Thoracic aorta (tissue), 2 donors: ENCODE results near the gene STARD3NL. TPM values are rescaled to one million over a fixed set of nuclear protein-coding genes. Genes with fewer than 3 reads are reported as not detected.

Experiments used
- ATAC-seq: fragments of 150-250 bp; one replicate; pipeline ENCODE4 v1.8.0; 2017; ENCODE audit warnings: low read depth; ENCODE audit not compliant: insufficient number of reproducible peaks, low FRiP score
- DNase-seq: peaks from one replicate; pipeline ENCODE4 v3.0.0-alpha.2; 2020; ENCODE audit warnings: low spot score
- H3K27ac ChIP-seq, 2 donors: fragments of 200-600 bp; sonication (generic); 1 replicate in 1 of 2; 2 replicates in 1 of 2; pipeline ENCODE4 v1.5.1; 2016; ENCODE audit warnings: mild to moderate bottlenecking in 2 of 2, moderate library complexity in 2 of 2
- H3K27me3 ChIP-seq: fragments of 200-600 bp; sonication (generic); replicated peaks from 2 replicates; pipeline ENCODE4 v1.6.0; 2016; ENCODE audit warnings: mild to moderate bottlenecking; ENCODE audit not compliant: insufficient read depth
- H3K36me3 ChIP-seq: fragments of 200-600 bp; sonication (generic); one replicate; pipeline ENCODE4 v1.5.1; 2016
- H3K4me1 ChIP-seq, 2 donors: fragments of 200-600 bp; sonication (generic); 1 replicate in 1 of 2; 2 replicates in 1 of 2; pipeline versions ENCODE4 v1.5.1 to v1.6.0; 2016; ENCODE audit warnings: low read depth in 2 of 2, mild to moderate bottlenecking in 1 of 2; ENCODE audit not compliant: control insufficient read depth in 1 of 2
- H3K4me3 ChIP-seq: fragments of 200-600 bp; sonication (generic); 2 replicates; pipeline ENCODE4 v1.5.1; 2016; ENCODE audit warnings: mild to moderate bottlenecking
- H3K9me3 ChIP-seq: fragments of 200-600 bp; sonication (generic); 2 replicates; pipeline ENCODE4 v1.5.1; 2016
- total RNA-seq, 2 donors: library from RNA; depleted of rRNA; stranded (reverse); fragments of >200 nt; gene quantifications; one replicate each; pipeline versions ENCODE4 v1.1.0 to v1.2.3, GENCODE V29; 2016
- TF ChIP-seq, protein P1 (sequence below): fragments of 200-600 bp; sonication (generic); IDR thresholded peaks from one replicate; pipeline ENCODE4 v1.5.1; 2019; ENCODE audit warnings: antibody characterized with exemption

STARD3NL gene
- total RNA-seq, 2 donors from 2014 or later, result 24.8 to 27.6 TPM

DNA sequence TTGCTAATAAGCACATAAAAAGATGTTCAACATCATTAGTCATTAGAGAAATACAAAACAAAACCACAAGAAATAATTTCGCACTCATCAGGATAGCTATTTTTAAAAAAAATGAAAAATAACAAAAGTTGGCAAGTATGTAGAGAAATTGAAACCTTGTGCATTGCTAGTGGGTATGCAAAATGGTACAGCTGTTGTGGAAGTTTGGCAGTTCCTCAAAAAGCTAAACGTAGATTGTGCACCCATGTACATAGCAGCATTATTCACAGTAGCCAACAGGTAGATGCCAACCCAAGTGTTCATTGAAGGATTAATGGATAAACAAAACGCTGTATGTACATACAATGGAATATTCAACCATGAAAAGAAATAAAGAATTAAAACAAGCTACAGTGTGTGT lies 35.3 kb upstream of the STARD3NL start:
- DNase-seq, result no peak
- no peaks in the 10 kb centered on the region for H3K9me3 ChIP-seq
- H3K27ac ChIP-seq, result no peak overlapping the region
- H3K36me3 ChIP-seq, result no peaks in the 10 kb centered on the region
- no peaks in the 10 kb centered on the region for H3K4me1 ChIP-seq
- H3K4me3 ChIP-seq, result no peak overlapping the region
- no peaks in the 10 kb centered on the region for H3K27me3 ChIP-seq
- ATAC-seq, result no peak
- TF ChIP-seq, protein P1, sequence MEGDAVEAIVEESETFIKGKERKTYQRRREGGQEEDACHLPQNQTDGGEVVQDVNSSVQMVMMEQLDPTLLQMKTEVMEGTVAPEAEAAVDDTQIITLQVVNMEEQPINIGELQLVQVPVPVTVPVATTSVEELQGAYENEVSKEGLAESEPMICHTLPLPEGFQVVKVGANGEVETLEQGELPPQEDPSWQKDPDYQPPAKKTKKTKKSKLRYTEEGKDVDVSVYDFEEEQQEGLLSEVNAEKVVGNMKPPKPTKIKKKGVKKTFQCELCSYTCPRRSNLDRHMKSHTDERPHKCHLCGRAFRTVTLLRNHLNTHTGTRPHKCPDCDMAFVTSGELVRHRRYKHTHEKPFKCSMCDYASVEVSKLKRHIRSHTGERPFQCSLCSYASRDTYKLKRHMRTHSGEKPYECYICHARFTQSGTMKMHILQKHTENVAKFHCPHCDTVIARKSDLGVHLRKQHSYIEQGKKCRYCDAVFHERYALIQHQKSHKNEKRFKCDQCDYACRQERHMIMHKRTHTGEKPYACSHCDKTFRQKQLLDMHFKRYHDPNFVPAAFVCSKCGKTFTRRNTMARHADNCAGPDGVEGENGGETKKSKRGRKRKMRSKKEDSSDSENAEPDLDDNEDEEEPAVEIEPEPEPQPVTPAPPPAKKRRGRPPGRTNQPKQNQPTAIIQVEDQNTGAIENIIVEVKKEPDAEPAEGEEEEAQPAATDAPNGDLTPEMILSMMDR, result no peak

DNA sequence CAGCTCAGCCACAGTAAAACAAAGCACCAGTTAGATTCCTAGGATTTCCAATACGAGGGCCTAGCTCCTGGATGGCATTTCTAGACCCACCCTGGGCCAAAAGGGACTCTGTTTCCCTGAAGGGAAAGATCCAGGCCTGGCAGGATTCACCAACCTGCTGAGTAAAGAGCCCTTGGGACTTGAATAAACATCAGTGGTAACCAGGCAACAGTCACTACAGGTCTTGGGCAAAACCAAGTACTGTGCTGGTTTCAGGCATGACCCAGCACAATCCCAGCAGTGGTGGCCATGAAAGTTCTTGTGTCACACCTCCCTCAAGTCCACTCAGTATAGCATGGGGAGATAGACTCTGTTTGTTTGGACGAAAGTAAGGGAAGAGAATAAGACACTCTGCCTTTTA lies 31.0 kb upstream of the STARD3NL start:
- H3K27ac ChIP-seq, result no peak overlapping the region
- H3K36me3 ChIP-seq, result no peaks in the 10 kb centered on the region
- no peak for DNase-seq
- TF ChIP-seq, protein P1, result no peak
- H3K4me3 ChIP-seq, result no peak overlapping the region
- H3K27me3 ChIP-seq, result no peaks in the 10 kb centered on the region
- no peak for ATAC-seq
- H3K4me1 ChIP-seq, result no peaks in the 10 kb centered on the region
- H3K9me3 ChIP-seq, result no peaks in the 10 kb centered on the region

DNA sequence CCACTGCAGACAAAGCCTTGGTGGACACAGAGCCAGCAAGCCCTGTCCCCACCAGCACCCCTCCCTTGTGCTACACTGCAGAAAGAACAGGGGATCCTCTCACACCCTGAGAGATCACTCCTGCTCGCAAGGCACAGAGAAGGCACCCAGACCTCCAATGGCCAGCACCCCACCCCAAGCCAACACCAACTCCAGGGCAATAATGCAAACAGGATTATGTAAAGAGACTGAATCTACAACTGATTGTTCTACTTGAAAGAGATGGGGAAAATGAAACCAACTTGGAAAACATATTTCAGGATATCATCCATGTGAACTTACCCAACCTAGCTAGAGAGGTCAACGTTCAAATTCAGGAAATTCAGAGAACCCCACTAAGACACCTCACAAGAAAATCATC lies 26.5 kb upstream of the STARD3NL start:
- no peaks in the 10 kb centered on the region for H3K9me3 ChIP-seq
- H3K27ac ChIP-seq, result no peak overlapping the region
- H3K36me3 ChIP-seq, result no peaks in the 10 kb centered on the region
- TF ChIP-seq, protein P1, result no peak
- H3K4me1 ChIP-seq, result no peaks in the 10 kb centered on the region
- DNase-seq, result no peak
- no peaks in the 10 kb centered on the region for H3K27me3 ChIP-seq
- no peak overlapping the region for H3K4me3 ChIP-seq
- ATAC-seq, result no peak

DNA sequence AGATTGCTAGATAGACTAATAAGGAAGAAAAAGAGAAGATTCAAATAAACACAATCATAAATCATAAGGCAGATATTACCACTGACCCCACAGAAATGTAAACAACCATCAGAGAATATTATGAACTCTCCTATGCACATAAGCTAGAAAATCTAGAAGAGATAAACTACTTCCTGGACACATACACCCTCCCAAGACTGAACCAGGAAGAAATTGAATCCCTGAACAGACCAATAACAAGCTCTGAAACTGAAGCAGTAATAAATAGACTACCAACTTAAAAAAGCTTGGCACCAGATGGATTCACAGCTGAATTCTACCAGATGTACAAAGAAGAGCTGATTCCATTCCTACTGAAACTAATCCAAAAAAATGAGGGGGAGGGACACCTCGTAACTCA lies 24.5 kb upstream of the STARD3NL start:
- no peak for ATAC-seq
- DNase-seq, result no peak
- no peaks in the 10 kb centered on the region for H3K36me3 ChIP-seq
- H3K9me3 ChIP-seq, result no peaks in the 10 kb centered on the region
- no peak overlapping the region for H3K4me3 ChIP-seq
- H3K4me1 ChIP-seq, result no peaks in the 10 kb centered on the region
- H3K27me3 ChIP-seq, result no peaks in the 10 kb centered on the region
- TF ChIP-seq, protein P1, result no peak
- H3K27ac ChIP-seq, result no peak overlapping the region

DNA sequence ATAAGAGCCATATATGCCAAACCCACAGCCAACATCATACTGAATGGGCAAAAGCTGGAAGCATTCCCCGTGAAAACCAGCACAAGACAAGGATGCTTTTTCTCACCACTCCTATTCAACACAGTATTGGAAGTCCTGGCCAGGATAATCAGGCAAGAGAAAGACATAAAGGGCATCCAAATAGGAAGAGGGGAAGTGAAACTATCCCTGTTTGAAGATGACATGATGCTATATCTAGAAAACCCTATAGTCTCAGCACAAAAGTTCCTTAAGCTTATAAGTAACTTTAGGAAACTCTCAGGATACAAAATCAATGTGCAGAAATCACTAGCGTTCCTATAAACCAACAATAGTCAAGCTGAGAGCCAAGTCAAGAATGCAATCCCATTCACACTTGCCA lies 23.8 kb upstream of the STARD3NL start:
- no peaks in the 10 kb centered on the region for H3K9me3 ChIP-seq
- no peak overlapping the region for H3K4me3 ChIP-seq
- no peak overlapping the region for H3K27ac ChIP-seq
- H3K36me3 ChIP-seq, result no peaks in the 10 kb centered on the region
- TF ChIP-seq, protein P1, result no peak
- ATAC-seq (no peak), DNase-seq (no peak)
- H3K4me1 ChIP-seq, result no peaks in the 10 kb centered on the region
- no peaks in the 10 kb centered on the region for H3K27me3 ChIP-seq
